SU-DHL-6 (cell line): ENCODE measurements around the gene SIK3.

Source experiments
- H2AFZ ChIP-seq: fragments of 200-600 bp; sonication (generic); 2 replicates; pipeline ENCODE4 v1.6.1; 2014; ENCODE audit warnings: low read depth, mild to moderate bottlenecking, moderate library complexity, mixed read lengths, antibody characterized with exemption, low read length; ENCODE audit not compliant: severe bottlenecking
- H3F3A ChIP-seq: fragments of 200-600 bp; shearing (Covaris generic); 2 replicates; pipeline ENCODE4 v1.6.0; 2016; ENCODE audit warnings: antibody characterized with exemption, mild to moderate bottlenecking; ENCODE audit not compliant: insufficient read depth
- H3K27ac ChIP-seq: fragments of 200-600 bp; sonication (generic); 2 replicates; pipeline ENCODE4 v1.5.1; 2016; ENCODE audit warnings: low read depth, mild to moderate bottlenecking, low read length, moderate library complexity, mixed read lengths
- H3K27me3 ChIP-seq: fragments of 200-600 bp; sonication (generic), shearing (Covaris generic); 2 replicates; pipeline ENCODE4 v1.6.0; 2014; ENCODE audit warnings: mild to moderate bottlenecking, low read length
- H3K36me3 ChIP-seq: fragments of 200-600 bp; sonication (generic); 2 replicates; pipeline ENCODE4 v1.6.1; 2014; ENCODE audit warnings: mild to moderate bottlenecking, low read length, mixed read lengths
- H3K4me2 ChIP-seq: fragments of 300-600, 200-600 bp; shearing (Covaris generic), sonication (generic); 2 replicates; pipeline ENCODE4 v1.6.0; 2014; ENCODE audit warnings: low read length, low read depth, mild to moderate bottlenecking; ENCODE audit not compliant: poor library complexity, severe bottlenecking
- H3K4me3 ChIP-seq: fragments of 200-600 bp; sonication (generic); 2 replicates; pipeline ENCODE4 v1.5.1; 2014; ENCODE audit warnings: antibody characterized with exemption, low read length, mild to moderate bottlenecking, mixed read lengths; ENCODE audit not compliant: insufficient read depth, poor library complexity, severe bottlenecking
- H3K79me2 ChIP-seq: fragments of 200-600 bp; sonication (generic); 2 replicates; pipeline ENCODE4 v1.6.1; 2014; ENCODE audit warnings: mild to moderate bottlenecking, low read length, moderate library complexity; ENCODE audit not compliant: insufficient read depth
- H3K9ac ChIP-seq: fragments of 200-600 bp; sonication (generic); 2 replicates; pipeline ENCODE4 v1.7.0; 2014; ENCODE audit warnings: mild to moderate bottlenecking, low read length
- H3K9me2 ChIP-seq: fragments of 200-600 bp; sonication (generic); replicated peaks from 2 replicates; pipeline ENCODE4 v1.6.1; 2014; ENCODE audit warnings: low read length; ENCODE audit not compliant: insufficient read depth
- H3K9me3 ChIP-seq: fragments of 200-600 bp; sonication (generic); 2 replicates; pipeline ENCODE4 v1.6.1; 2014; ENCODE audit warnings: low read length, mixed read lengths; ENCODE audit not compliant: insufficient read depth
- H4K20me1 ChIP-seq: fragments of 200-600 bp; sonication (generic); 2 replicates; pipeline ENCODE4 v1.6.1; 2014; ENCODE audit warnings: low read depth, mild to moderate bottlenecking, antibody characterized with exemption, low read length, moderate library complexity, mixed read lengths
- EZH2phosphoT487 ChIP-seq: fragments of 200-600 bp; sonication (generic), shearing (Covaris generic); conservative IDR thresholded peaks from 2 replicates; pipeline ENCODE4 v1.6.1; 2018; ENCODE audit warnings: mild to moderate bottlenecking, antibody characterized with exemption, low read length, moderate library complexity, mixed read lengths
- TF ChIP-seq, protein P1 (sequence below): fragments of 200-600 bp; sonication (generic); IDR thresholded peaks from one replicate; pipeline ENCODE4 v1.5.1; 2017; ENCODE audit warnings: antibody characterized with exemption, mild to moderate bottlenecking, low read length, moderate library complexity; ENCODE audit not compliant: insufficient read depth, poor library complexity, severe bottlenecking

The SIK3 gene

DNA sequence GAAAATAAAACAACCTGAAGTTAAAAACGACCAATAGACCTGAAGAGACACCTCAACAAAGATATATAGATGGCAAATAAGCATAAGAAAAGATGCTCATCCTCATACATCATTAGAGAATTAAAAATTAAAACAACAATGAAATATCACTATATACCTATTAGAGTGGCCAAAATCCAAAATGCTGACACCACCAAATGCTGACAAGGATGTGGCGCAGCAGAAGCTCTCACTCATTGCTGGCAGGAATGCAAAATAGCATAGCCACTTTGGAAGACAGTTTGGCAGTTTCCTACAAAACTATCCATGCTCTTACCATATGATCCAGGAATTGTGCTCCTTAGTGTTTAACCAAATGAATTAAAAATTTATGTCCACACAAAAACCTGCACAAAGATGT is 205.9 kb downstream of the SIK3 start:
- TF ChIP-seq, protein P1, sequence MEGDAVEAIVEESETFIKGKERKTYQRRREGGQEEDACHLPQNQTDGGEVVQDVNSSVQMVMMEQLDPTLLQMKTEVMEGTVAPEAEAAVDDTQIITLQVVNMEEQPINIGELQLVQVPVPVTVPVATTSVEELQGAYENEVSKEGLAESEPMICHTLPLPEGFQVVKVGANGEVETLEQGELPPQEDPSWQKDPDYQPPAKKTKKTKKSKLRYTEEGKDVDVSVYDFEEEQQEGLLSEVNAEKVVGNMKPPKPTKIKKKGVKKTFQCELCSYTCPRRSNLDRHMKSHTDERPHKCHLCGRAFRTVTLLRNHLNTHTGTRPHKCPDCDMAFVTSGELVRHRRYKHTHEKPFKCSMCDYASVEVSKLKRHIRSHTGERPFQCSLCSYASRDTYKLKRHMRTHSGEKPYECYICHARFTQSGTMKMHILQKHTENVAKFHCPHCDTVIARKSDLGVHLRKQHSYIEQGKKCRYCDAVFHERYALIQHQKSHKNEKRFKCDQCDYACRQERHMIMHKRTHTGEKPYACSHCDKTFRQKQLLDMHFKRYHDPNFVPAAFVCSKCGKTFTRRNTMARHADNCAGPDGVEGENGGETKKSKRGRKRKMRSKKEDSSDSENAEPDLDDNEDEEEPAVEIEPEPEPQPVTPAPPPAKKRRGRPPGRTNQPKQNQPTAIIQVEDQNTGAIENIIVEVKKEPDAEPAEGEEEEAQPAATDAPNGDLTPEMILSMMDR = no peak
- TF ChIP-seq EZH2phosphoT487 = no peak
- Histone ChIP-seq H3K4me3 (no peak overlapping the region), H3K9ac (no peak overlapping the region), H2AFZ (no peak overlapping the region), H3K4me2 (no peak overlapping the region), H3F3A (no peaks in the 10 kb centered on the region), H3K9me2 (no peaks in the 10 kb centered on the region), H3K79me2 (no peaks in the 10 kb centered on the region), H4K20me1 (no peaks in the 10 kb centered on the region), H3K27me3 (no peaks in the 10 kb centered on the region), H3K27ac (no peak overlapping the region), H3K36me3 (peaks cover 5% of the 10 kb centered on the region; the same call in 1 of the 2 replicates), H3K9me3 (no peaks in the 10 kb centered on the region)

DNA sequence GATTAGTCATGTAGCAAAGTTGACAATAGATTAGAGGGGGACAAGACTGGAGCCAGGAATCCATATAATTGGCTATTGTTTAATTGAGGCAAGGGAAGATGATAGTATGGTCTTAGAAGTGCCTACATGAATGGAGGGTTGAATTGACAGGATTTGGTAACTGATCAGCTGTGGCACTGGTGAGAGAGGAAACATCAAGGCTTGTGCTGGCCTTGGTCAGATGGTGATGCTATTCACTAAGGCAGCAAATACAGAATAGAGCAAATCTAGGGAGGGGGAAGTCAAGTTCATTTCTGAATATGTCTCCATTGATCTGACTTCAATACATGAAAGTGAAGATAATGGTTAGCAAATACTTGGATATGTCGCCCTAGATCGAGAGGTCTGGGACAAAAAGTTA is 206.5 kb downstream of the SIK3 start:
- H3K36me3 ChIP-seq = peaks cover 5% of the 10 kb centered on the region; the same call in 1 of the 2 replicates
- no peak for TF ChIP-seq EZH2phosphoT487
- TF ChIP-seq, protein P1 = no peak

DNA sequence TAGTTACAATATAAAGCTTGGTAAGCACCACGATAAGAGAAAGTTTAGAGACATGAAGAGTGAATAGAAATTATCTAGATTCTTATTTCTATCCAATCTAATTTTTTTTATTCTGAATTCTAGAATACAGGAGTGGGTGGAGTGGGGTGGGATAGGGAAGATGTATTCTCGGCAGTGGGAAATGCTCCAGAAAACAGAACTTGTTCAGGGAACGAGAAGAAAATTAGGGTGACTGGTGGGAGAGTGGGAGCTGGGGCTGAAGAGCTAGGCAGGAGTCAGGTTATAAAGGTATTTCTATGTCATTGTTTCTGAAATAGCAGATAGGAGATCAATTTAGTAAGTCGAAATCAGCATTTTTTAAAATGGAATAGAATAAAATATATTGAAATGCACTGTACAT is 207.6 kb downstream of the SIK3 start:
- H3K27ac ChIP-seq = no peak overlapping the region
- no peak overlapping the region for H3K9ac ChIP-seq
- TF ChIP-seq EZH2phosphoT487 = no peak
- TF ChIP-seq, protein P1 = no peak
- no peaks in the 10 kb centered on the region for H3K79me2 ChIP-seq
- H3K4me2 ChIP-seq = no peak overlapping the region
- H3K4me3 ChIP-seq = no peak overlapping the region
- no peaks in the 10 kb centered on the region for H3K9me3 ChIP-seq
- H3K36me3 ChIP-seq = 0 out of 2 replicates have a peak, but pooled peaks cover 1% of the 10 kb centered on the region
- no peaks in the 10 kb centered on the region for H3F3A ChIP-seq
- no peak overlapping the region for H2AFZ ChIP-seq
- no peaks in the 10 kb centered on the region for H3K27me3 ChIP-seq
- H4K20me1 ChIP-seq = no peaks in the 10 kb centered on the region
- H3K9me2 ChIP-seq = no peaks in the 10 kb centered on the region

More for the DNA sequence above, 206.5 kb downstream of the SIK3 start:
- Histone ChIP-seq H3K4me2 (no peak overlapping the region), H3F3A (no peaks in the 10 kb centered on the region), H3K9me2 (no peaks in the 10 kb centered on the region), H3K4me3 (no peak overlapping the region), H3K27me3 (no peaks in the 10 kb centered on the region), H3K79me2 (no peaks in the 10 kb centered on the region), H4K20me1 (no peaks in the 10 kb centered on the region), H3K27ac (no peak overlapping the region), H3K9me3 (no peaks in the 10 kb centered on the region), H3K9ac (no peak overlapping the region), H2AFZ (no peak overlapping the region)
